Natural killer cell (primary cell): Measurements from ENCODE around the gene PZP. TPM values are rescaled to one million over a fixed set of nuclear protein-coding genes. Genes with fewer than 3 reads are reported as not detected.

Source experiments
- ATAC-seq, 3 donors: fragments of 150-1000 bp in 2 of 3; fragments of 200-7000 bp in 1 of 3; cut with Tn5 transposase; 1 replicate in 1 of 3; 2 replicates in 2 of 3; pipeline ENCODE4 v1.10.0; 2021; ENCODE audit warnings: mild to moderate bottlenecking in 2 of 3, moderate library complexity in 2 of 3
- DNase-seq, 2 donors: peaks; one replicate each; pipeline versions ENCODE4 v3.0.0 to v3.0.0-alpha.2; 2013 to 2021; ENCODE audit warnings: mixed read lengths in 1 of 2
- H3K27ac ChIP-seq: one replicate; pipeline ENCODE4 v1.5.1; 2013; ENCODE audit warnings: mild to moderate bottlenecking, low read length
- H3K27me3 ChIP-seq: one replicate; pipeline ENCODE4 v1.6.1; 2013; ENCODE audit warnings: low read length; ENCODE audit not compliant: control insufficient read depth, insufficient read depth
- H3K36me3 ChIP-seq: one replicate; pipeline ENCODE4 v1.6.1; 2013; ENCODE audit warnings: low read length; ENCODE audit not compliant: control insufficient read depth, insufficient read depth
- H3K4me1 ChIP-seq: one replicate; pipeline ENCODE4 v1.6.1; 2013; ENCODE audit warnings: low read length; ENCODE audit not compliant: control insufficient read depth, insufficient read depth
- H3K4me3 ChIP-seq: one replicate; pipeline ENCODE4 v1.5.1; 2013; ENCODE audit warnings: low read length
- H3K9me3 ChIP-seq: one replicate; pipeline ENCODE4 v1.6.1; 2013; ENCODE audit warnings: low read length; ENCODE audit not compliant: control insufficient read depth, insufficient read depth
- H3K27ac Mint-ChIP-seq, 2 donors: one replicate each; pipeline ENCODE4 v1.8.0; 2022; ENCODE audit warnings: mild to moderate bottlenecking in 2 of 2, mixed read lengths in 2 of 2, moderate library complexity in 1 of 2
- H3K27me3 Mint-ChIP-seq, 2 donors: one replicate each; pipeline ENCODE4 v1.8.0; 2022; ENCODE audit warnings: low read depth in 2 of 2, mixed read lengths in 2 of 2
- H3K36me3 Mint-ChIP-seq: one replicate; pipeline ENCODE4 v1.8.0; 2022; ENCODE audit warnings: mixed read lengths
- H3K4me1 Mint-ChIP-seq, 2 donors: one replicate each; pipeline ENCODE4 v1.8.0; 2022; ENCODE audit warnings: mixed read lengths in 2 of 2
- H3K4me3 Mint-ChIP-seq: one replicate; pipeline ENCODE4 v1.8.0; 2022; ENCODE audit warnings: mild to moderate bottlenecking, moderate library complexity, mixed read lengths
- H3K9me3 Mint-ChIP-seq, 2 donors: one replicate each; pipeline ENCODE4 v1.8.0; 2022; ENCODE audit warnings: mixed read lengths in 2 of 2
- CTCF ChIP-seq: fragments of 200-600 bp; IDR thresholded peaks from one replicate; pipeline ENCODE4 v1.8.0; 2022; ENCODE audit warnings: antibody characterized with exemption
- WGBS: methylation state at CpG from one replicate; pipeline ENCODE4 v1.1.7; 2013; ENCODE audit warnings: missing lambda C conversion rate; ENCODE audit not compliant: insufficient coverage; 5-methylcytosine and 5-hydroxymethylcytosine counted together
- intact Hi-C: fragments of 100-400 bp; cut with micrococcal nuclease; formaldehyde crosslinking; loops from one replicate; pipeline ENCODE4 v1.14.2; 2022
- total RNA-seq, 4 donors: library from RNA; stranded (reverse); fragments of 120-200 nt in 1 of 4; gene quantifications; one replicate each; pipeline versions ENCODE4 v1.2.3 to v1.2.4, GENCODE V29; 2013 to 2022

Gene PZP
- total RNA-seq, 3 donors from 2014 or later (not counting 1 experiment from before 2014, with no cell fraction given) = not detected

GRCh38 chr12:9122091-9122609, 86.0 kb downstream of the PZP start:
- H3K9me3 Mint-ChIP-seq = no peaks in the 10 kb centered on the region
- intact Hi-C loops = no loop called here

GRCh38 chr12:9120487-9121184, 87.6 kb downstream of the PZP start:
- Mint-ChIP-seq H3K9me3 (no peaks in the 10 kb centered on the region), H3K36me3 (no peaks in the 10 kb centered on the region)
- 96% methylated on average over 9 of the region's 10 CpGs for WGBS

More at GRCh38 chr12:9122091-9122609, 86.0 kb downstream of the PZP start:
- H3K4me3 ChIP-seq = no peak overlapping the region
- Mint-ChIP-seq H3K36me3 (no peaks in the 10 kb centered on the region), H3K27me3 (no peaks in the 10 kb centered on the region), H3K4me1 (peaks cover 6 to 21% of the 10 kb centered on the region in 2 donors), H3K27ac (peak overlapping the region in 1 of 2 donors; percentile 22), H3K4me3 (no peak overlapping the region)
- 94% methylated on average over 2 of the region's 3 CpGs for WGBS
- no peak for DNase-seq
- no peaks in the 10 kb centered on the region for H3K27me3 ChIP-seq
- H3K27ac ChIP-seq = no peak overlapping the region
- no peaks in the 10 kb centered on the region for H3K4me1 ChIP-seq
- H3K36me3 ChIP-seq = peaks cover 12% of the 10 kb centered on the region
- TF ChIP-seq CTCF = no peak
- no peaks in the 10 kb centered on the region for H3K9me3 ChIP-seq
- no peak for ATAC-seq

DNA sequence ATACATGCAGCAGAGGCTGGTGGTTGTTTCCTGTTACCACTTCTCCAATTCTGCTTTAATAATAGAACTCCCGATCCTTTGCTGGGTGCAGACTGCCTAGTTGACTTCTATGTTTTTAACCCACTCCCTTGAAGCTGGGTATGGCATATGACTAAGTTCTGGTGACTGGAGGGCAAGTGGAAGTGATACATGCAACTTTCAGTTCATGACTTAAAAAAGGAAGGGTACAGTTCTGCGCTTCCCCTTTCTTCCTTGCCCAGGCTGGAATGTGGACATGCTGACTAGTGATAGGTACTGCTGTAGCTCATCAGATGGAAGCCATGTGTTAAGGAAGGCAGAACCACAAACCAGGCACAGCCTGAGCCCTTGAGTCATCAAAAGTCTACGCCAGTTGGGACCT, 90.0 kb downstream of the PZP start:
- Mint-ChIP-seq H3K27ac (no peak overlapping the region), H3K36me3 (no peaks in the 10 kb centered on the region), H3K4me3 (no peak overlapping the region), H3K27me3 (no peaks in the 10 kb centered on the region), H3K9me3 (no peaks in the 10 kb centered on the region), H3K4me1 (peaks cover 23 to 28% of the 10 kb centered on the region in 2 donors)
- peak in 1 of 2 donors; percentile 9 for DNase-seq
- no peaks in the 10 kb centered on the region for H3K27me3 ChIP-seq
- peak; percentile 26 to 70 (median 67) for ATAC-seq
- H3K4me1 ChIP-seq = peaks cover 5% of the 10 kb centered on the region
- 38% methylated on average over 2 of the region's 3 CpGs for WGBS
- no peak overlapping the region for H3K4me3 ChIP-seq
- TF ChIP-seq CTCF = no peak
- peaks cover 17% of the 10 kb centered on the region for H3K36me3 ChIP-seq
- no peaks in the 10 kb centered on the region for H3K9me3 ChIP-seq
- intact Hi-C loops = no loop called here
- H3K27ac ChIP-seq = no peak overlapping the region

More at GRCh38 chr12:9120487-9121184, 87.6 kb downstream of the PZP start:
- Mint-ChIP-seq H3K4me3 (no peak overlapping the region), H3K27ac (no peak overlapping the region), H3K4me1 (peaks cover 22 to 28% of the 10 kb centered on the region in 2 donors), H3K27me3 (no peaks in the 10 kb centered on the region)
- no peaks in the 10 kb centered on the region for H3K27me3 ChIP-seq
- peaks cover 10% of the 10 kb centered on the region for H3K36me3 ChIP-seq
- peaks cover 3% of the 10 kb centered on the region for H3K4me1 ChIP-seq
- no peak for DNase-seq
- intact Hi-C loops = no loop called here
- no peak overlapping the region for H3K4me3 ChIP-seq
- no peaks in the 10 kb centered on the region for H3K9me3 ChIP-seq
- H3K27ac ChIP-seq = no peak overlapping the region
- no peak for ATAC-seq
- no peak for TF ChIP-seq CTCF
